Activated T-cell treated with anti-CD3 and anti-CD28 coated beads for 48 hours (primary cell): Measurements from ENCODE around the gene MPZL2.
"Not testable (repeated sequence)": the region's sequence is repeated elsewhere in the genome, so short reads cannot be mapped to it uniquely, and the experiment has no call there.

Experiments
- DNase-seq: peaks from one replicate; pipeline ENCODE4 v3.0.0-alpha.2; 2020; ENCODE audit warnings: low read depth

Gene MPZL2

GRCh38 chr11:118263695-118264568 lies at the start of gene MPZL2:
Gene MPZL2 (minus strand): TSS chr11:118264297. CDS start chr11:118264153, 144 bp downstream.
- no peak for DNase-seq

GRCh38 chr11:118313242-118313641 lies 49.1 kb upstream of the MPZL2 start:
- DNase-seq = no peak

GRCh38 chr11:118312328-118312727 lies 48.2 kb upstream of the MPZL2 start:
- no peak for DNase-seq

DNA sequence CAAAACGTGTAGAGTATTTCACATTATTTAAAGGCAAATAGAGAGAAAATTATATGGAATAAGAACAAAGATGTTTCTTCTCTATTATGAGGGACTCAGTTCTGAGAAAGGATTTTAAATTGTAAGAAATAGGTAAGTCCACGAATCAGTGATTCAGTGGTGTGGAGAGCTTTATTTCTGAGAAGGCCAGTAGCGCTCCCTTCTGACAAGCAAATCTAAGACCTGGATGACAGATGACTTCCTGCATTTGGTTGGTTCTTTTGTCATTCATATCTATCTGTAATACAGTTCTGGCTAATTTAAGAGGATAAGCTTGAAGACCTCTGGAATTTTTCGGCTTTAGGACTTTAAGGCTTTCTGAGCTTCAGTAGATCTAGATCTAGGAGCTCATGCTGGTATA lies 47.4 kb upstream of the MPZL2 start:
- no peak for DNase-seq

- no peak for DNase-seq
Measured at GRCh38 chr11:118310781-118311485, 46.8 kb upstream of the MPZL2 start.

- DNase-seq = no peak
Measured at GRCh38 chr11:118310271-118310670, 46.2 kb upstream of the MPZL2 start.

DNA sequence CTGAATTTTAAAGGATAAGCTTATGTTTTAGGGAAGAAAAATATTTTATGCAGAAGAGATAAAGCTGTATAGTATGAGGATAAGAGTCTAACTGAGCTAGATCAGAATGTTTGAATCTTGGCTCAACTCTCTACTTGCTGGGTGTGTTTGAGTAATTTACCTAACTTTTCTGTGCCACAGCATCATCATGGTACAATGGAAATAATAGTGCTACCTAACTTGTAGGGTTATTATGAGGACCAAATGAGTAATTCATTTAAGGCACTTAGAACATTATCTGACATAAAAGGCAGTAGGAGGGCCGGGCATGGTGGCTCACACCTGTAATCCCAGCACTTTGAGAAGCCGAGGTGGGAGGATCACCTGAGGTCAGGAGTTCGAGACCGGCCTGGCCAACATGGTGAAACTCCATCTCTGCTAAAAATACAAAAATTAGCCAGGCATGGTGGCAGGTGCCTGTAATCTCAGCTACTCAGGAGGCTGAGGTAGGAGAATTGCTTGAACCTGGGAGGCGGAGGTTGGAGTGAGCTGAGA lies 45.0 kb upstream of the MPZL2 start:
- not testable (repeated sequence) for DNase-seq

DNA sequence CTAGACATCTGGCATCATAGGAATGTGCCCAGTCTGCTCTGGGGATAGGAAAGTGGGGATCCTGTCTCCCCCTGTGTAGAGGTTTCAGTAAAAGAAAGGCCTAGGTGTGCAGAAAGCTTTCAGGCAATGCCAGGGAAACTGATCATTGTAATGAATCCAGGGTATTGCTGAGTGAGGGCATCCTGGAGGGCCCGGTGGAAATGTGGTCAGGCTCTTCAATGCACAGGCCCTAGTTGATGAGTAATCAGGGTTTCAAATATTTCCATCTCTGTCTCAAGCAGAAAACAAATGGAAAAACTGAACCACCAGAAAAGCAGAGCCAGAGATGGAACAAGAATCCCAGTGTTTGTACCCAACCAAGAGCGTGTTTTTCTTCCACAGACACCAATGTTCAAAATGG lies 42.5 kb upstream of the MPZL2 start:
- DNase-seq = no peak

GRCh38 chr11:118305726-118306125 lies 41.6 kb upstream of the MPZL2 start:
- DNase-seq = no peak

DNA sequence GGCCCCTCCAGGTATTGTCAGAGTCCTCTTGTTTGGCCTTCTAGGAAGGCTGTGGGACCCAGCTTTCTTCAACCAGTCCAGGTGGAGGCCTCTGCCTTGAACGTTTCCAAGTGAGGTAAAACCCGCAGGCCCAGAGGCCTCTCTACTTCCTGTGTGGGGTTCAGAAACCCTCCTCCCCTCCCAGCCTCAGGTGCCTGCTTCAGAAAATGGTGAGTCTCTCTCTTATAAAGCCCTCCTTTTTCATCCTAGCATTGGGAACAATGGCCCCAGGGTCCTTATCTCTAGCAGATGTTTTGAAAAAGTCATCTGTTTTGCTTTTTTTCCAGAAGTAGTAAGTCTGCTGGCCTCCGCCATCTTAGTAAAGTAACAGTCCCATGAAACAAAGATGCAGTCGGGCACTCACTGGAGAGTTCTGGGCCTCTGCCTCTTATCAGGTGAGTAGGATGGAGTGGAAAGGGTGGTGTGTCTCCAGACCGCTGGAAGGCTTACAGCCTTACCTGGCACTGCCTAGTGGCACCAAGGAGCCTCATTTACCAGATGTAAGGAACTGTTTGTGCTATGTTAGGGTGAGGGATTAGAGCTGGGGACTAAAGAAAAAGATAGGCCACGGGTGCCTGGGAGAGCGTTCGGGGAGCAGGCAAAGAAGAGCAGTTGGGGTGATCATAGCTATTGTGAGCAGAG lies 40.6 kb upstream of the MPZL2 start, which contains the start of gene CD3E:
Gene CD3E (plus strand): TSS at position 163 of the 681 bp plus-strand sequence. CDS start 223 bp downstream, at position 386.
- DNase-seq = peak; percentile 56

DNA sequence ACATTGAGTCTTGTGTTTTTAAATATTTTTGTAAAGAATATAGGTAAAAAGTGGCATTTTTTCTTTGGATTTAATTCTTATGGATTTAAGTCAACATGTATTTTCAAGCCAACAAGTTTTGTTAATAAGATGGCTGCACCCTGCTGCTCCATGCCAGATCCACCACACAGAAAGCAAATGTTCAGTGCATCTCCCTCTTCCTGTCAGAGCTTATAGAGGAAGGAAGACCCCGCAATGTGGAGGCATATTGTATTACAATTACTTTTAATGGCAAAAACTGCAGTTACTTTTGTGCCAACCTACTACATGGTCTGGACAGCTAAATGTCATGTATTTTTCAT lies 40.1 kb upstream of the MPZL2 start:
- no peak for DNase-seq

DNA sequence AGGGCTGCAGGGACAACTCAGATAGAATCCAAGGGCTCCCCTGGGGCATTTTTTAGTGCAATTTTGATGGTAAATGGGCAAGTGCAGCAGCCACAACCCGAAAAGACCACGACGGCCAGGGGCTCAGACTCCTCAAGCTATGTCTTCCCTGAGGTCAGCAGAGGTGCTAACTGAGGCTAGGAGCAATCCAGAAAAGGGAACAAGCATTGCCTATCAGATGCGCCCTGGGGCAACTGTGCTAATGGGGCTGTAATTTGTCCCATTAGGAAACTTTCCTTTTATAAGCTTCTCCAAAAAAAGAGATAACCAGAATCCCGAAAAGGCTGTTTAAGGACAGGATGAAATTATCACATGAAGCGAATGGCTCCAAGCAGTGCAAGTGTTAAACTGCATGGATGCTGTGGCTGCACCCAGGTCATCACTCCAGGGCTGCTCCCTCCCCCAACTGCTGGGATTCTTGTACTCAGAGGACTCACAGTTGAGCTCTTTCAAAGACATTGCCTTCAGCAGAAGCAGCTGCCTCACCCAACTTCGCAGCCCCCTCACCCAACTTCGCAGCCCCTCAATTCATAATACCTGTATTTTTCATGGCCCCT lies 37.6 kb upstream of the MPZL2 start:
- DNase-seq = no peak

DNA sequence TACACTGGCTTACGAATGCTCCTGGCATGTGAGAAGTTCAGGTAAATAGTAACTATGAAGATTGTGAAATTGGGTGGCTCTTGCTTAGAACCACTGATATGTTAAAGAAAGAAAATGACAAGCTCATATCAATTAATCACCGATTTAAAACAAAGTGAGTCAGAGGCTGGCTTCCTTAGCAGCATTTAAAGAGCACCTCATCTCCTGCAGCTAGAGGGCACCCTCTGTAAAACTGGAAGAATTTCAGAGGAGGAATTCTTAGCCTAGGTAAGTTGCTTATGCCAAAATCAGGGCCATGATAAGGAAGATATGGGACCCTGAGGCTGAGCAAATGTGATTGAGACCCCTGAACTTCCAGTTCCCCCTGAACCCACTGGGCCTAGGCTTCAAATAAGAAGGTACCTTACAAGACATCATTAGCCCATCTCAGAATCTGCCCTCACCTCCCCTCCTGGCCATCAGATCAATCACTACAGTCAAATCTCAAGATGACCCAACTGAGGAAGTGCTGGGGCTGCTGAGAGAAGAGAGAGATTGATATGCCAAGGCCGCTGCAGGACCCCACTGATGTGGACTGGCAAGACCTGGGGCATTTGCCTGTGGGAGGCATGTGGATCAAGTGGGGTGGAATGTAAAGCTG lies 31.8 kb upstream of the MPZL2 start:
- DNase-seq = no peak

GRCh38 chr11:118295199-118295598 lies 31.1 kb upstream of the MPZL2 start:
- DNase-seq = no peak

- no peak for DNase-seq
Measured at GRCh38 chr11:118294053-118294452, 30.0 kb upstream of the MPZL2 start.

GRCh38 chr11:118291477-118292135 lies 27.5 kb upstream of the MPZL2 start:
- DNase-seq = no peak

- peak; percentile 21 for DNase-seq
Measured at GRCh38 chr11:118290923-118291322, 26.8 kb upstream of the MPZL2 start.

DNA sequence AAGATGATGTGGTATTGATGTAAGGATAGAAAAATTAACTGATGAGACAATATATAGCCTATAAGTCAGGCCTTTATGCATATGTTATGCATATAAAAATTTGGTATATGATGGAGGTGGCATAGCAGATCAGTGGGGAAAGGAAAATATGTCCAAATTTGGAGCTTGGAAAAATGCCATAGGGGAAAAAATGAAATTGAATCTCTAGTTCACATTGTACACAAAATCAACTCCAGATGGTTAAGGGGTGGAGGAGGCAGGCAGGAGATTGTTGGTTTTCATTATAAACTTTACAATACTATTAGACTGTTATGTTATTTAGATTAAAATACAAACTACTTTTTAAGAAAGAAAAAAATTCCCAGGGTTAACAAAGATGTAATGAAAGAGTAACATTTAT lies 25.3 kb upstream of the MPZL2 start:
- no peak for DNase-seq

- no peak for DNase-seq
Measured at GRCh38 chr11:118287006-118287405, 22.9 kb upstream of the MPZL2 start.

DNA sequence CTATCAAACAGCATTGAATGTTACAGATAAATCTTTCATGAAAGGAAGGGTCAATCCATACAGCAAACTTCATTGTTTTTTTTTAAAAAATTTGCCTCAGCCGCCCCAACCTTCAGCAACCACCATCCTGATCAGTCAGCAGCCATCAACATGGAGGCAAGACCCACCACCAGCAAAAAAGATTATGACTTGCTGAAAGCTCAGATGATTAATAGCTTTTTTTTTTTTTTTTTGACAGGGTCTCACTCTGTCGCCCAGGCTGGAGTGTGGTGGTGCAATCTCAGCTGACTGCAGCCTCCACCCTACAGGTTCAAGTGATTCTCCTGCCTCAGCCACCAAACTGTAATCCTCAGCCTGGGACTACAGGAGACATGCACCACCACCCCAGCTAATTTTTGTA lies 22.4 kb upstream of the MPZL2 start:
- no peak for DNase-seq

DNA sequence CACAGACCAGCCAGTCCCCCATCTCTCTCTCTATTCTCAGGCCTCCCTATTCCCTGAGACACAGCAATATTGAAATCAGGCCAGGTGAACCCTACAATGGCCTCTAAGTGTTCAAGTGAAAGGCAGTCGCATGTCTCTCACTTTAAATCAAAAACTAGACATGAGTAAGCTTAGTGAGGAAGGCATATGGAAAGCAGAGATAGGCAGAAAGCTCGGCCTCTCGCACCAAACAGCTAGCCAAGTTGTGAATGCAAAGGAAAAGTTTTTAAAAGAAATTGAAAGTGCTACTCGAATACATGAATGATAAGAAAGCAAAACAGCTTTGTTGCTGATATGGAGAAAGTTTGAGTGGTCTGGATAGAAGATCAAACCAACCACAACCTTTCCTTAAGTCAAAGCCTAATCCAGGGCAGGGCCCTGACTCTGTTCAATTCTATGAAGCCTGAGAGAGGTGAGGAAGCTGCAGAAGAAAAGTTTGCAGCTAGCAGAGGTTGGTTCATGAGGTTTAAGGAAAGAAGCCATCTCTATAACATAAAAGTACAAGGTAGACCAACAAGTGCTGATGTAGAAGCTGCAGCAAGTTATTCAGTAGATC lies 19.8 kb upstream of the MPZL2 start:
- DNase-seq = peak; percentile 24
